ENCODE data around the gene THAP4. TPM values are rescaled to one million over a fixed set of nuclear protein-coding genes. Genes with fewer than 3 reads are reported as not detected.

Gene THAP4, protein sequence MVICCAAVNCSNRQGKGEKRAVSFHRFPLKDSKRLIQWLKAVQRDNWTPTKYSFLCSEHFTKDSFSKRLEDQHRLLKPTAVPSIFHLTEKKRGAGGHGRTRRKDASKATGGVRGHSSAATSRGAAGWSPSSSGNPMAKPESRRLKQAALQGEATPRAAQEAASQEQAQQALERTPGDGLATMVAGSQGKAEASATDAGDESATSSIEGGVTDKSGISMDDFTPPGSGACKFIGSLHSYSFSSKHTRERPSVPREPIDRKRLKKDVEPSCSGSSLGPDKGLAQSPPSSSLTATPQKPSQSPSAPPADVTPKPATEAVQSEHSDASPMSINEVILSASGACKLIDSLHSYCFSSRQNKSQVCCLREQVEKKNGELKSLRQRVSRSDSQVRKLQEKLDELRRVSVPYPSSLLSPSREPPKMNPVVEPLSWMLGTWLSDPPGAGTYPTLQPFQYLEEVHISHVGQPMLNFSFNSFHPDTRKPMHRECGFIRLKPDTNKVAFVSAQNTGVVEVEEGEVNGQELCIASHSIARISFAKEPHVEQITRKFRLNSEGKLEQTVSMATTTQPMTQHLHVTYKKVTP
- total RNA-seq = 10 to 100 TPM; 58.6 to 61.8 (median 59.0) TPM

- peaks cover 24% of the 10 kb centered on the region for H3K36me3 Mint-ChIP-seq (ENCODE audit: insufficient read depth)
- H3K4me1 Mint-ChIP-seq (ENCODE audit: low read depth) = peaks cover 51% of the 10 kb centered on the region
- H3K27me3 Mint-ChIP-seq (ENCODE audit: low read depth) = no peaks in the 10 kb centered on the region
- H3K4me3 Mint-ChIP-seq = peak within 1 kb of the TSS; percentile 94
- DNase-seq (peak; percentile 62), ATAC-seq (peak; percentile 74 to 75)
- no peaks in the 10 kb centered on the region for H3K9me3 Mint-ChIP-seq
Measured at GRCh38 chr2:241637018-241637794, at the start of gene THAP4, which contains the start of gene ATG4B. THAP4 (minus strand) TSS chr2:241637158; CDS start chr2:241637017, 141 bp downstream. ATG4B (plus strand) TSS chr2:241637693; CDS start chr2:241637715, 22 bp downstream.

DNA sequence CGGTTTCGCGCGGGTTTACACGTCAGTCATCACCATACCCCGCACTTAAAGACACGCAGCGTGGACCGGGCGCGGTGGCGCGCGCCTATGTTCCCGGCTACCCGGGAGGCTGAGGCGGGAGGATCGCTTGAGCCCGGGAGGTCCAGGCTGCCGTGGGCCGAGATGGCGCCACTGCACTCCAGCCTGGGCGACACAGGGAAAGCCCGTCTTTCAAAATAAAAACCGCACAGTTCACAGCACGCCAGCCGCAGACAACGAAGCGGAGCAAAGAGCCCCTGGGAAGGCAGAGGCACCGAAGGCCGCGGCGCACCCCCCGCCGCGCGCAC, 49.3 kb upstream of the THAP4 start:
- no peaks in the 10 kb centered on the region for H3K9me3 Mint-ChIP-seq
- H3K4me3 Mint-ChIP-seq = peak overlapping the region; percentile 89
- peaks cover 13% of the 10 kb centered on the region for H3K36me3 Mint-ChIP-seq (ENCODE audit: insufficient read depth)
- no peaks in the 10 kb centered on the region for H3K27me3 Mint-ChIP-seq (ENCODE audit: low read depth)
- ATAC-seq = peak in 1 of 2 donors; percentile 6
- DNase-seq = no peak
- H3K4me1 Mint-ChIP-seq (ENCODE audit: low read depth) = peaks cover 25% of the 10 kb centered on the region

DNA sequence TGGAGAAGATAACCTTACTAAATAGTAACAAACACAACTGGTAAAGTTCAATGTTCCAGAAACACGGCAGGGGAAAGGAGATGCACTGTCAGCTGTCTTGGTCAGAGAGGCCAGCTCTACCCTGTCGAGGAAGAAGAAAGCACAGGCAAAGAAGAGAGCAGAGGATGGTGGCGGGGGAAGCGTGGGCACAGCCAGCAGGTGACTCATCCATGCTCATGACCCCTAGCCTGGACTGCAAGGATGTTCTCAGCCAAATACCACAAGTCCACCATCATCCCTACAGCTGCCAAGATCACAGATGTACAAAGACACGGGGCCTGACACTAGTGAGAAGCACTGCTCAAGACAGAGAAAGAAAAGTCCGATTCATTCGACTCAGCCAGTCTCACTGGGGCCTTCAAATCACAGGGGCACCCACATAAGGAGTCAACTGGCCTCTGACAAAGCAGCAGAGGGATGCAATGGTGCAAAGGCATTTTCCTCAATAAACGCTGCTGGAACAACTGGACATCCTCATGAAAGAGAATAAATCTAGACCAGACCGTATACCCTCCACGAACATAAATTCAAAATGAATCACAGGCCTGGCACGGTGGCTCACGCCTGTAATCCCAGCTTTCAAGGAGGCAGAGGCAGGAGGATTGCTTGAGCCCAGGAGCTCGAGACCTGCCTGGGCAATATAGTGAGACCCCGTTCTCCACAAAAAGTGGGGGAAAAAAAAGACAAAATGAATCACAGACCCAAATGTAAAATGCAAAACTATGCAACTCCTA, 44.1 kb upstream of the THAP4 start:
- H3K4me3 Mint-ChIP-seq = no peak overlapping the region
- H3K36me3 Mint-ChIP-seq (ENCODE audit: insufficient read depth) = peaks cover 25% of the 10 kb centered on the region

GRCh38 chr2:241680044-241680443, 43.1 kb upstream of the THAP4 start:
- Mint-ChIP-seq H3K9me3 (no peaks in the 10 kb centered on the region), H3K27me3 (ENCODE audit: low read depth) (no peaks in the 10 kb centered on the region), H3K4me1 (ENCODE audit: low read depth) (peaks cover 3% of the 10 kb centered on the region), H3K36me3 (ENCODE audit: insufficient read depth) (peaks cover 25% of the 10 kb centered on the region), H3K4me3 (no peak overlapping the region)
- DNase-seq = no peak
- ATAC-seq = no peak

More for the DNA sequence above, 44.1 kb upstream of the THAP4 start:
- Mint-ChIP-seq H3K9me3 (no peaks in the 10 kb centered on the region), H3K4me1 (ENCODE audit: low read depth) (peaks cover 9% of the 10 kb centered on the region), H3K27me3 (ENCODE audit: low read depth) (no peaks in the 10 kb centered on the region)
- no peak for DNase-seq
- no peak for ATAC-seq

DNA sequence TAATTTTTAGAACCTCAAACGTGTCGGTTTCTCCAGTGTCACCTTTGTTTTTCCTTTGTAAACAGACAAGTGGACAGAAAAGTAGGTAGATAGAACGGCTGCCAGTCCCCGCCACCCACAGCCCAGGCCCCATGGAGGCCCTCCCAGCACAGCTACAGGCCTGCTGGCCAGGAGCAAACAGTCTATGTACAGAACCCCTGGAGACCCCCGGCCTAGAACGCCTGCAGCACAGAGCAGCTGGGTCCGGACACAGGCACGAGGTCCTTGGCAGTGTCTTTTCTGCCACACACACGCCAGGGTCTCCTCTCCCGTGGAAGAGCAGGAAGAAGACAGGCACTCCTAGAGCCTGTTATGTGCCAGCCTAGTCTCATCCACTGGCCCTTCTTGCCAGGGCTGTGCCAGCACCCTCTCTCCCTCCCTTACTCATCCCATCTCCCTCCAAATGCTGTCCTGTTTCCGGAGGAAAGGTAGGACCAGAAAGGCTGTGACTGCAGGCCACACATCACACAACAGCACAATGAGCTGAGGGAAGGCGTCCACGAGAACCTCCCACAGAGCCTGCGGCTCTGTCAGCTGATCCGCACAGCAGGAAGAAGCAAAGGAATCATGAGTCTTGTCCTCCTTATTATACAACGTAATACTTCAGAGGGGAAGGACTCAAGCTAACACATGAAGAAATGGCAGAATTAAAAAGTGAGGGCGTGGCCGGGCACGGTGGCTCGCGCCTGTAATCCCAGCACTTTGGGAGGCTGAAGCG, 42.0 kb upstream of the THAP4 start:
- DNase-seq (no peak), ATAC-seq (no peak)
- no peaks in the 10 kb centered on the region for H3K27me3 Mint-ChIP-seq (ENCODE audit: low read depth)
- H3K4me3 Mint-ChIP-seq = no peak overlapping the region
- peaks cover 1% of the 10 kb centered on the region for H3K4me1 Mint-ChIP-seq (ENCODE audit: low read depth)
- H3K36me3 Mint-ChIP-seq (ENCODE audit: insufficient read depth) = peaks cover 20% of the 10 kb centered on the region
- no peaks in the 10 kb centered on the region for H3K9me3 Mint-ChIP-seq

- Mint-ChIP-seq H3K9me3 (no peaks in the 10 kb centered on the region), H3K27me3 (ENCODE audit: low read depth) (no peaks in the 10 kb centered on the region), H3K4me1 (ENCODE audit: low read depth) (peaks cover 3% of the 10 kb centered on the region), H3K36me3 (ENCODE audit: insufficient read depth) (peaks cover 19% of the 10 kb centered on the region), H3K4me3 (no peak overlapping the region)
- DNase-seq (no peak), ATAC-seq (no peak)
Measured at GRCh38 chr2:241678307-241678706, 41.3 kb upstream of the THAP4 start.

- H3K4me3 Mint-ChIP-seq = no peak overlapping the region
- no peak for ATAC-seq
- H3K27me3 Mint-ChIP-seq (ENCODE audit: low read depth) = no peaks in the 10 kb centered on the region
- DNase-seq = no peak
- H3K36me3 Mint-ChIP-seq (ENCODE audit: insufficient read depth) = peaks cover 19% of the 10 kb centered on the region
- H3K9me3 Mint-ChIP-seq = no peaks in the 10 kb centered on the region
- peaks cover 3% of the 10 kb centered on the region for H3K4me1 Mint-ChIP-seq (ENCODE audit: low read depth)
Measured at GRCh38 chr2:241677392-241677791, 40.4 kb upstream of the THAP4 start.

DNA sequence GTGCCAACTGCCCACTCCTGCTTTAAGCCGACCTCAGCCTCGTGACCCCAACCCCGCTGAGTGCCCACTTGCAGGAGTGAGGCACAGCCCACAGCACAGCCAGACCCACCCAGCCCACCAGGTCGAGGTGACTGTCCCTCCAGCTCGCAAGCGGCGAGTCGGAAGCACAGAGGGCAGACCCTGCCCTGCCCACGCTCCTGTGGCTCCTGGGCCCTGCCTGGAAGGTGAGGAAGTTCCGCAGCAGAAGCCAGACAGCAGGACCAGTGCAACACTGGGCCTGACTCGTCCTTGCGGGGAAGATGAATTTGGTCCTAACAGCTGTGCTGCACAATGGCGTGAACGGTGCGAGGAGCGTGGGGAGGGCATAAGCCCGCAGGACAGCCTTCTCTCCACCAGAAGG, 39.7 kb upstream of the THAP4 start:
- Mint-ChIP-seq H3K4me1 (ENCODE audit: low read depth) (peaks cover 1% of the 10 kb centered on the region), H3K36me3 (ENCODE audit: insufficient read depth) (peaks cover 16% of the 10 kb centered on the region), H3K27me3 (ENCODE audit: low read depth) (no peaks in the 10 kb centered on the region), H3K4me3 (no peak overlapping the region), H3K9me3 (no peaks in the 10 kb centered on the region)
- ATAC-seq (no peak), DNase-seq (no peak)

DNA sequence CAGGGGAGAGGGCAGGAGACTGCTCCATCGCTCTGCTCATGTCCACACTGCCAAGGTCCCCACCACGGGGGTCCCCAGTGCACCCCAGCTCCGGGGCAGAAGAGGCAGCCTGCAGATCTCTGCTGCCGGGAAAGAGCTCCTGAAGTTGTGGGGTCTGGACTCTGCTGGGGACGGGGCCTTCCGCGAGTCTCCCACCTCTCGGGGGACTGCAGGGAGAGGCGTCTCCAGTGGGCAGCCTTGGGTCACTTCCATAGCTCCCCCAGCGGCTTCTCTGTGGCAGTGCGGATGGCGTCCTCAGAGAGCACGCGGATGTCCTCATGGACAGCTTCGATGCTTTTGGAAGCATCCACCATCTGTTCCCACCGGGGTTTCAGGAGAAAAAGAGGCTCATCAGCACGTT, 38.9 kb upstream of the THAP4 start:
- Mint-ChIP-seq H3K27me3 (ENCODE audit: low read depth) (no peaks in the 10 kb centered on the region), H3K9me3 (no peaks in the 10 kb centered on the region), H3K4me1 (ENCODE audit: low read depth) (peaks cover 1% of the 10 kb centered on the region), H3K36me3 (ENCODE audit: insufficient read depth) (peaks cover 15% of the 10 kb centered on the region), H3K4me3 (no peak overlapping the region)
- ATAC-seq (no peak), DNase-seq (no peak)

DNA sequence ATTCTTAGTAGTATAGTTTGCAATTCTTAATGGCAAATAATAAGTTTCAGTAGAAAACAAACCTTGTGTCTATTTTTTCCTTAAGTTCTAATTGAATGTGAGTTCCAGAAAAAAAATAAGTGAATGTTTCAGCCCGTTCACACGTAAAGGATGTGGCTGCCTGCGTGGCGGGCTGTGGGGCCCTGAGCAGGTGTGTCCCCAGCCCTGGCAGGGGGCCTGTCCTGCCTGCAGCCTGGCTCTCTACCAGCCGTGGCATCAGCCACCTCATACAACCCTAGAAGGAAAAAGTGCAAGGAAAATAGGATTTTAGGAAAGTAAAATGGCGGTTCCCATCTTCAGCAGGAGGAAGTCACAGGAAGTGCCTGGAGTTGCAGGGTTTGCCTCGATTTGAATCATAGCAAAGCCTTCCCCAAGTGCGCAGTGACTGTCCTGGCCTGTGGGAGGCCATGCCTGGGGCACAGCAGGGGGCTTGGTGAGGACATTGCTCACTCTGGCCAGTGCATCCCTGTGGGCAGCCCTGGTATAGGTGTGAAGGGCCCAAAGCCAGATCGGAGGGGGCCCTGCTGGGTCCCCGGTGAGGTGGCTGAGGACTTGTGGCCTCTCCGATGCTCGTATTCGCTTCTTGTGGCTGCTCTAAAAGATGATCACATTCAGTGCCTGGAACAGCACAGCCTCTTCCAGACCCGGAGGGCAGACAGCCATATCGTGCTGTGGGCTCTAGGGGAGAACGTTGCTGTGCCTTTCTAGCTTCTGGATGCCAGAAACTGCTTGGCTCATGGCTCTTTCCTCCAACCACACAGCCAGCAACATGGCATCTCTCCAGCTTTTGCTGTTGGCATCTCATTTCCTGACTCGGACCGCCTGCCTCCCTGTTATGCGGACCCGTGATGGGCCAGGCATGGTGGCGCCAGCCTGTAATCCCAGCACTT, 37.1 kb upstream of the THAP4 start:
- Mint-ChIP-seq H3K4me3 (no peak overlapping the region), H3K9me3 (no peaks in the 10 kb centered on the region), H3K4me1 (ENCODE audit: low read depth) (peaks cover 1% of the 10 kb centered on the region), H3K36me3 (ENCODE audit: insufficient read depth) (peaks cover 10% of the 10 kb centered on the region), H3K27me3 (ENCODE audit: low read depth) (no peaks in the 10 kb centered on the region)
- ATAC-seq (no peak), DNase-seq (no peak)

DNA sequence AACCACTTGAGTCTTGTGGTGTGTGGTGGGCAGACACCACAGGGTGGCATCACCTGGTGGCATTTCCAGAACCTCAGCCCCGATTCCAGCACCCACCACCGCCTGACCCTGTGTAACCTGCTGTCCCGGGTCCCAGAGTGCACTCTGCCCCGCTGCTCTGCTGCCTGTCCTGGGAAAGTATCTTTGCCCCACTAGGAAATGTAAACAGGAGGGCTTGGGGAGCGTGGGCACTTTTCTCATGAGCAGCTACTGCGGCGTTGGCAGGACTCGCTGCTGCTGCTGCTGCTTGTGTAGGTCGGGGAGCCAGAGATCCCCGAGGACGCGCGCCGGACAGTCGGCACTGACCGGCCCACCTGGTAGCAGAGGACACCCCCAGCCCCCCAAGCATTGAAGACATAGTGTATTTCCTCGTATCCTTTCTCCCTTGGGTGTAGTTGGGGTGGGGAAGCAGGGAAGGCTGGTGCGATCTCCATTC, 36.3 kb upstream of the THAP4 start:
- no peaks in the 10 kb centered on the region for H3K9me3 Mint-ChIP-seq
- H3K4me3 Mint-ChIP-seq = no peak overlapping the region
- peaks cover 13% of the 10 kb centered on the region for H3K36me3 Mint-ChIP-seq (ENCODE audit: insufficient read depth)
- DNase-seq (no peak), ATAC-seq (no peak)
- H3K27me3 Mint-ChIP-seq (ENCODE audit: low read depth) = no peaks in the 10 kb centered on the region
- peaks cover 1% of the 10 kb centered on the region for H3K4me1 Mint-ChIP-seq (ENCODE audit: low read depth)

DNA sequence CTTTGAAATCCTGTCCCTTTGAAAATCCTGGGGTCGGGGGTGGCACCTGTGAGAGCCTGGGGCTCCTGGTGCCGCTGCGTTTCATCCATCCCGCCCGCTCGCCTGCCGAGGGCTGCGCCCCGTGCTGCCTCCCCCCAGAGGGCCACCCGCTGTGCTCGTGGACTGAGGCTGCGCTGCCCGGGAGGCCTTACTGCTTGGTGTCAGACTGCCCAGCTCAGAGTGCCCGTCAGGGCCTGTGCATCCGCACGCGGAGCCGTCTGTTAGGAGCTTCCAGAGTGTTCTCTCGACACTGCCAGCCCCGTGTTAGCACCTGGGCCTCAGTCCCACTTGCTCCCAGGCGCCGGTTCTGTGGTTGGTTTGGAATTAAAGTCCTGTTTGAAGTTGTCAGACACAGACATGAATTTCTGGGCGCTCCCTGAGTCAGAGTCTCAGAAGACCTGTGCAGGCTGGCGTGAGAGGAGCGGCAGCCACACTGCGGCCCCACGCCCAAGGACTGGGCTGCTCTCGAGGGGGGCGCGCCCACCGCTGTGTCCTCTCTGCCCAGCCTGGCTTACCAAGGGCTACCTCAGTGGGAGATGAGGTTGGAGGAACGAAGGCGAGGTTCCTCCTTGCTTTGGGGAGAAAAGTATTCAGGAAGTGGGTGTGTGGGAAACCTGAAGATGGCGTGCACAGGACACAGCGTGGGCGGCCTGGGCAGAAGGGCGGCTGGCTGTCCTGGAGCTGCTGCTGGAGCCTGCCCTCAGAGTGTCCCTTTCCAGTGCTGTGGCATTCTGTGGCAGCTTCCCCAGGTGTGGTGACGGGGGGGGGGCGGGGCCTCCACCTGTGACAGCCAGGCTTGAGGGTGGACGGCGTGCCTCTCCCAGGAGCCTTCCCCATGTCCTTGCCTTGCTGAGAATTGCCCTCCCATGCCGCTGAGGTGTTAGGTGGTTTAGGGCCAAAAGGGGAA, 35.6 kb upstream of the THAP4 start:
- Mint-ChIP-seq H3K4me1 (ENCODE audit: low read depth) (peaks cover 1% of the 10 kb centered on the region), H3K27me3 (ENCODE audit: low read depth) (no peaks in the 10 kb centered on the region), H3K36me3 (ENCODE audit: insufficient read depth) (peaks cover 13% of the 10 kb centered on the region), H3K9me3 (no peaks in the 10 kb centered on the region), H3K4me3 (no peak overlapping the region)
- DNase-seq (no peak), ATAC-seq (no peak)
